NT2/D1 (cell line): ENCODE results near the gene RBP3.

Experiments
- SUZ12 ChIP-seq: IDR thresholded peaks from 2 replicates; pipeline ENCODE4 v1.6.1; 2011; ENCODE audit not compliant: insufficient read length, insufficient read depth; ENCODE audit errors: extremely low read depth
- YY1 ChIP-seq: IDR thresholded peaks from 2 replicates; pipeline ENCODE4 v1.6.1; 2011; ENCODE audit not compliant: insufficient read length, insufficient read depth
- ZNF274 ChIP-seq: IDR thresholded peaks from 2 replicates; pipeline ENCODE4 v1.6.1; 2011; ENCODE audit warnings: mild to moderate bottlenecking, low read depth, low read length

DNA sequence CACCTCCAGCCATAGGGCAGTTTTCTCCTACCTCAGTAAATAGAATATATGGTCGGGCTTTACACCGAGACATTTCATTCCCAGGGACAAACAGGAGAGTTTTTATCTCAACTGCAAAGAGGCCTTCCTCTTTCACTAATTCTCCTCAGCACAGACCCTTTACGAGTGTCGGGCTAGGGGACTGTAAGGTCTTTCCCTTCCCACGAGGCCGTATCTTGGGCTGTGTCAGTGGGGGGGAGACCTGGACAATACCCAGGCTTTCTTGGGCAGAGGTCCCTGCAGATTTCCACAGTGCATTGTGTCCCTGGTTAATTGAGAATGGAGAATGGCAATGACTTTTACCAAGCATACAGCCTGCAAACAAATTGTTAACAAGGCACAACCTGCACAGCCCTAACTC lies 49.1 kb downstream of the RBP3 start:
- TF ChIP-seq ZNF274 (no peak), SUZ12 (no peak), YY1 (no peak)
